Measurements from ENCODE around the gene ZNF81.
"Not testable (repeated sequence)": the region's sequence is repeated elsewhere in the genome, so short reads cannot be mapped to it uniquely, and the experiment has no call there.

The ZNF81 gene

DNA sequence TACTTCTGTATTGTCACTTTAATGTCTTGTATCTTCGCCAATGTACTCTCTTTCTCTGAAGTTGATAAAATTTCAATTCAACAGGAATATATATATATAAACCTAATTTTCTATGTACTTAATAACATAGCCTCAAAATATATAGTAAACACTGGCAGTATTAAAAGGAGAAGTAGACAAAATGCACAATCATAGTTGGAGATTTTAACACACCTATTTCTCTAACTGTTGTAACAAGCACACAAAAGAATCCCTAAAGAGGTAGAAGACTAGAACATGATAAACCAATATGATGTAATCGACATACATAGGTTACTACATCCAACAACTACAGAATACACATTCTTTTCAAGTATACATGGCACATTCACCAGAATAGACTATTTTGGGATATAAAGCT is 65.5 kb downstream of the ZNF81 start:
- DNase-seq (ENCODE audit: low read depth in 1 of 2, low spot score in 1 of 2), result no peak
- in situ Hi-C loops (cut with HindIII; ENCODE audit: low pct_unique_long_range_greater_than_20kb, low sequenced_read_pairs), result no loop called here
- TF ChIP-seq JUND (IDR thresholded peaks at IDR 0.05; ENCODE audit: low read depth), result no peak

DNA sequence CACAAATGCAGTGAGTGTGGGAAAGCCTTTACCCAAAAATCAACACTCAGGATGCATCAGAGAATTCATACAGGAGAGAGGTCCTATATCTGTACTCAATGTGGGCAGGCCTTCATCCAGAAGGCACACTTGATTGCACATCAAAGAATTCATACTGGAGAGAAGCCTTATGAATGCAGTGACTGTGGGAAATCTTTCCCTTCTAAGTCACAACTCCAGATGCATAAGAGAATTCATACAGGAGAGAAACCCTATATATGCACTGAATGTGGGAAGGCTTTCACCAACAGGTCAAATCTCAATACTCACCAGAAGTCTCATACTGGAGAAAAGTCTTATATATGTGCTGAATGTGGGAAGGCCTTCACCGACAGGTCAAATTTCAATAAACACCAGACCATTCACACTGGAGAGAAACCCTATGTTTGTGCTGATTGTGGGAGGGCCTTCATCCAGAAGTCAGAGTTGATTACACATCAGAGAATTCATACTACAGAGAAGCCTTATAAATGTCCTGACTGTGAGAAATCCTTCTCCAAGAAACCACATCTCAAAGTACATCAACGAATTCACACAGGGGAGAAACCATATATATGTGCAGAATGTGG is 79.3 kb downstream of the ZNF81 start:
- TF ChIP-seq JUND (IDR thresholded peaks at IDR 0.05; ENCODE audit: low read depth), result no peak
- no peak for DNase-seq (ENCODE audit: low read depth in 1 of 2, low spot score in 1 of 2)
- in situ Hi-C loops (cut with HindIII; ENCODE audit: low pct_unique_long_range_greater_than_20kb, low sequenced_read_pairs), result no loop called here

DNA sequence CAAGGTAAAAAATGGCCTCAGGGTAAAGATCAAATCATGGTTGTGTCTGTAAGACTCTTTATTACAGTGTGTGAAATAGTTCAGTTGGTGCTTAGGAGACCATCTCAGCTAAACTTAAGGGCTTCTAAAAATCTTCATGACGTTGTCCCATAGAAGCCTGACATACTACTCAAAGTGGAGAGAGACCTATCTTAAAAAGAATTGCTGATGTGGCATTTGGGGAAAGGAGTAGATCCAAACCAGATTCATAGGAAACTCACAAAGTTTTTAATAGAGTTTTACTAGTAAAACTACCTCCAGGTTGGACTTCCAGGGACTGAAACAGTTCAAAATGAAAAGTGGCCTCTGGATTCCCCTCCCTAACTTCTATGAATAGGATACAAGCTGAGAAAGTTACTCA is 81.6 kb downstream of the ZNF81 start:
- TF ChIP-seq JUND (IDR thresholded peaks at IDR 0.05; ENCODE audit: low read depth), result no peak
- no peak for DNase-seq (ENCODE audit: low read depth in 1 of 2, low spot score in 1 of 2)
- in situ Hi-C loops (cut with HindIII; ENCODE audit: low pct_unique_long_range_greater_than_20kb, low sequenced_read_pairs), result no loop called here

GRCh38 chrX:47927212-47927611 is 90.5 kb downstream of the ZNF81 start:
- in situ Hi-C loops (cut with HindIII; ENCODE audit: low pct_unique_long_range_greater_than_20kb, low sequenced_read_pairs), result no loop called here
- no peak for TF ChIP-seq JUND (IDR thresholded peaks at IDR 0.05; ENCODE audit: low read depth)
- no peak for DNase-seq (ENCODE audit: low read depth in 1 of 2, low spot score in 1 of 2)

DNA sequence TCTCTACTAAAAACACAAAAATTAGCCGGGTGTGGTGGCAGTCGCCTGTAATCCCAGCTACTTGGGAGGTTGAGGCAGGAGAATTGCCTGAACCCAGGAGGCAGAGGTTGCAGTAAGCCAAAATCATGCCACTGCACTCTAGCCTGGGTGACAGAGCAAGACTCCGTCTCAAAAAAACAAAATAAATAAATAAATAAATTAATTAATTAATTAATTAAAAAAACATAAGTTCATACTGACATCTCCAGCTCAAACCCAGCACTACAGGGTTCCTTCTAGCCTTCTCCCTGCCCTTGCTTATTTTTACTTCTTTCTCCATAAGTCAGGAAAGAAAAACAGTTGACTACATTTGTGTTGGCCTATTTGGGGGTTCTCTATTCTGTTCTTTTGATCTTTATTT is 95.3 kb downstream of the ZNF81 start:
- in situ Hi-C loops (cut with HindIII; ENCODE audit: low pct_unique_long_range_greater_than_20kb, low sequenced_read_pairs); DNase-seq (ENCODE audit: low read depth in 1 of 2, low spot score in 1 of 2): not testable (repeated sequence)

DNA sequence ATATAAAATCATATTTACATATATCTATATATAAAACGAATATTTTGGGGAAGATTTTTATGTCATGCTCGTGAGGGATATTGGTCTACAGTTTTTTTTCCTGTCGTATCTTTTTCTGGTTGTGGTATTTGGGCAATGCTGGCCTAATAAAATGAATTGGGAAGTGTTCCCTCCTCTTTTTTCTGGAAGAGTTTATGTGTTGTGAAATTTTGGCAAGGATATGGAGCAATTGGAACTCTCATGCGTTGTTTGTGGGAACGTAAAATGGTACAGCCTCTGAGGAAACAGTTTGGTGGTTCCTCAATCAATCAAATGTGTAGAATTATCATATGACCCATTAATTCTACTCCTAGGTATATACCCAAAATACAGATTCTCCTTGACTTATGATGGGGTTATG is 97.2 kb downstream of the ZNF81 start:
- in situ Hi-C loops (cut with HindIII; ENCODE audit: low pct_unique_long_range_greater_than_20kb, low sequenced_read_pairs), result no loop called here
- DNase-seq (ENCODE audit: low read depth in 1 of 2, low spot score in 1 of 2), result no peak
- TF ChIP-seq JUND (IDR thresholded peaks at IDR 0.05; ENCODE audit: low read depth), result no peak

GRCh38 chrX:47936224-47936939 is 99.7 kb downstream of the ZNF81 start:
- in situ Hi-C loops (cut with HindIII; ENCODE audit: low pct_unique_long_range_greater_than_20kb, low sequenced_read_pairs), result no loop called here
- no peak for DNase-seq (ENCODE audit: low read depth in 1 of 2, low spot score in 1 of 2)
- no peak for TF ChIP-seq JUND (IDR thresholded peaks at IDR 0.05; ENCODE audit: low read depth)

DNA sequence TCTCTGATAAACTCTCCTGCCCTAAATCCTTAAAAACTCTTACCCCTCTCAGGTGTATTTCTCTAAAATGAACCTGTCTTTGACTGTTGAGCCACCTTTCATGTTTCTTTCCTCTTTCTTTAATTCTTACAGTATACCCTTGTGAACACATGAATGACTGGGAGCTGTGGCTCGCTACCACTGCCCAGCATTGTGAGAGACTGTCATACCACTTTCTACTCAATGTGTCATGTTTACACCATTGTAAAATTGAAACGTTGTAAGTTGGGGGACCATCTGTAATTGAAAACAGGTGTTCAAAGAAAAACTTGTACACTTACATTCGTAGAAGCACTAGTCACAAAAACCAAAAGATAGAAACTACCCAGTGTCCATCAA is 100.2 kb downstream of the ZNF81 start:
- no peak for TF ChIP-seq JUND (IDR thresholded peaks at IDR 0.05; ENCODE audit: low read depth)
- in situ Hi-C loops (cut with HindIII; ENCODE audit: low pct_unique_long_range_greater_than_20kb, low sequenced_read_pairs), result no loop called here
- DNase-seq (ENCODE audit: low read depth in 1 of 2, low spot score in 1 of 2), result no peak

DNA sequence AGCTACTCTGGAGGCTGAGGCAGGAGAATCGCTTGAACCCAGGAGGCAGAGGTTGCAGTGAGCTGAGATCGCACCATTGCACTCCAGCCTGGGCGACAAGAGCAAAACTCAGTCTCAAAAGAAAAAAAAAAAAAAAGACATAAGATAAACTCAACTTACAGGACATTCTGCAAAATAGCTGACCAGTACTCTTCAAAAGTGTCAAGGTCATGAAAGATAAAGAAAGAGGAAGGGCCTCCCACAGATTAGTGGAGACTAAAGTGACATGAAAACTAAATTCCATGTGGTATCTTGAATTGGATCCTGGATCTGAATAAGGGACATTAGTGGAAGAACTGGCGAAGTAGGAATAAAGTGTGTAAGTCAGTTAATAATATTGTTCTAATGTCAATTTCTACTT is 103.7 kb downstream of the ZNF81 start:
- in situ Hi-C loops (cut with HindIII; ENCODE audit: low pct_unique_long_range_greater_than_20kb, low sequenced_read_pairs), result no loop called here
- no peak for DNase-seq (ENCODE audit: low read depth in 1 of 2, low spot score in 1 of 2)
- no peak for TF ChIP-seq JUND (IDR thresholded peaks at IDR 0.05; ENCODE audit: low read depth)

DNA sequence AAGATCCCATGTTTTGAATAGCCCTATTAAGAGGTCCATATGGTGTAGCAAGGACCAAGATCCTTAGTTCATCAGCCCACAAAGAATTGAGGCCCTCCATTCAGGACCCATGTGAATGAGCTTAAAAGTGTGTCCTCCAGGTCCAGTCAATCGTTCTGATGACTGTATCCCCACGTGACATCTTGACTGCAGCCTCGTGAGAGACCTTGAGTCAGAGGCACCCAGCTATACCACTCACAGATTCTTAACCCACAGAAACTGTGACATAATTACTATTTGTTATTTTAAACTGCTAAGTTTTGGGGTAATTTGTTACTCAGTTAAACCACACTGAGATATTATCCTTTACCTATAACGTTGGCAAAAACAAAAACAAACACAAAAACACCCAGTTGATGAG is 104.7 kb downstream of the ZNF81 start:
- no peak for DNase-seq (ENCODE audit: low read depth in 1 of 2, low spot score in 1 of 2)
- TF ChIP-seq JUND (IDR thresholded peaks at IDR 0.05; ENCODE audit: low read depth), result no peak
- in situ Hi-C loops (cut with HindIII; ENCODE audit: low pct_unique_long_range_greater_than_20kb, low sequenced_read_pairs), result no loop called here

- in situ Hi-C loops (cut with HindIII; ENCODE audit: low pct_unique_long_range_greater_than_20kb, low sequenced_read_pairs); DNase-seq (ENCODE audit: low read depth in 1 of 2, low spot score in 1 of 2): not testable (repeated sequence)
Observed at GRCh38 chrX:47955295-47955694, 118.6 kb downstream of the ZNF81 start.

- in situ Hi-C loops (cut with HindIII; ENCODE audit: low pct_unique_long_range_greater_than_20kb, low sequenced_read_pairs), result no loop called here
- peak; percentile 64; the same call in 1 of the 2 replicates for TF ChIP-seq JUND (IDR thresholded peaks at IDR 0.05; ENCODE audit: low read depth)
- DNase-seq (ENCODE audit: low read depth in 1 of 2, low spot score in 1 of 2), result peak in 1 of 2 experiments; percentile 95
Observed at GRCh38 chrX:47956016-47956415, 119.3 kb downstream of the ZNF81 start.

DNA sequence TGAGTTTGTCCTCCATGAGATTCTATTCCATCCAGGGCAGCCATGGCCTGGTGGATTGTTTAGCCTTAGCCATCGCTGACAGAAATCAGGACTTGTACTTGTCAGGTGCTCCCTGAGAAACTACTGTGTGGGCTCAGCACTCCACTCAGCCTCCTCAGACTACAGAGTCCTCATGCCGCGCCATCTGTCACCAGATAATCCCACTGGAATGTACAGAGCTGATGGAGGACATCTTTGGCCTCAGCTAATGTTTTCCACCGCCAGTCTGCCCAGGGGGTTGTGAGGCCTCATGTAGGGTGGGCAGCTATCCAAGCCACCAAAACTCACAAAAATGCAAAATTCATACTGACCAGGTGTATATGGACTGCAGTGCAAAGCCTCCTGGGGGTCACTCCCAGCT is 121.5 kb downstream of the ZNF81 start:
- DNase-seq (ENCODE audit: low read depth in 1 of 2, low spot score in 1 of 2); in situ Hi-C loops (cut with HindIII; ENCODE audit: low pct_unique_long_range_greater_than_20kb, low sequenced_read_pairs): not testable (repeated sequence)
